Right lobe of liver (tissue), 6 donors: ENCODE data around the gene TPT1. TPM values are rescaled to one million over a fixed set of nuclear protein-coding genes. Genes with fewer than 3 reads are reported as not detected.
"Not testable (repeated sequence)": the region's sequence is repeated elsewhere in the genome, so short reads cannot be mapped to it uniquely, and the experiment has no call there.

ENCODE experiments used
- ATAC-seq, 4 donors: fragments of 200-7000 bp; cut with Tn5 transposase; one replicate each; pipeline ENCODE4 v1.9.1; 2020; ENCODE audit warnings: mild to moderate bottlenecking in 4 of 4, moderate library complexity in 4 of 4
- DNase-seq, 3 donors: peaks; one replicate each; pipeline ENCODE4 v3.0.0-alpha.2; 2020
- H3K27ac ChIP-seq, 3 donors: fragments of 200-600 bp; one replicate each; pipeline ENCODE4 v1.8.0; 2022
- H3K27me3 ChIP-seq, 2 donors: fragments of 200-600 bp; one replicate each; pipeline ENCODE4 v1.8.0; 2022
- H3K36me3 ChIP-seq, 4 donors: fragments of 200-600 bp; sonication (generic) in 1 of 4; one replicate each; pipeline versions ENCODE4 v1.5.1 to v1.8.0; 2017 to 2022; ENCODE audit warnings: control low read depth in 1 of 4
- H3K4me1 ChIP-seq, 4 donors: fragments of 200-600 bp; sonication (generic) in 1 of 4; one replicate each; pipeline versions ENCODE4 v1.5.1 to v1.8.0; 2017 to 2022; ENCODE audit warnings: control low read depth in 1 of 4
- H3K4me3 ChIP-seq, 3 donors: fragments of 200-600 bp; one replicate each; pipeline ENCODE4 v1.8.0; 2022
- H3K9me3 ChIP-seq, 4 donors: fragments of 200-600 bp; sonication (generic) in 1 of 4; one replicate each; pipeline versions ENCODE4 v1.5.1 to v1.8.0; 2017 to 2022; ENCODE audit warnings: control low read depth in 1 of 4
- POLR2A ChIP-seq: fragments of 450-650 bp; IDR thresholded peaks from one replicate; pipeline ENCODE4 v1.6.1; 2017; ENCODE audit warnings: antibody characterized with exemption, mild to moderate bottlenecking
- whole genome bisulfite sequencing: methylation state at CpG from one replicate; pipeline ENCODE4 v1.1.6; 2018; ENCODE audit warnings: low coverage, low lambda C conversion rate; ENCODE audit not compliant: insufficient coverage; ENCODE audit errors: missing lambda C conversion rate; 5-methylcytosine and 5-hydroxymethylcytosine counted together
- intact Hi-C, 2 donors: fragments of 100-400 bp; cut with DNase I; formaldehyde crosslinking; loops; one replicate each; pipeline versions ENCODE4 v1.11.2 to v1.14.1; 2022
- total RNA-seq, 6 experiments: library from RNA; depleted of rRNA in 2 of 6; stranded (reverse); fragments of >200 nt in 2 of 6; fragmentation: NEBNext Ultra II Directional in 3 of 6; extraction: Animal tissue kit (Norgen Biotek cat#: 25700) in 3 of 6; gene quantifications; one replicate each; pipeline versions ENCODE4 v1.1.0 to v1.2.4, GENCODE V29; 2016 to 2023
- TF ChIP-seq, protein P1 (sequence below), 4 donors: fragments of 200-600 bp in 3 of 4; fragments of 450-650 bp in 1 of 4; IDR thresholded peaks; one replicate each; pipeline versions ENCODE4 v1.5.1 to v1.8.0; 2016 to 2022; ENCODE audit warnings: antibody characterized with exemption in 4 of 4, mild to moderate bottlenecking in 2 of 4
- donor health status: DM: no; HTN: yes; CAD: no.
- donor health status: DM: no; HTN: no; CAD: no.
- donor health status: DM: no; HTN: no; CAD: no.
- donor health status: DM: no; HTN: yes; CAD: no.
- donor health status: DM: no; HTN: yes; CAD: no.

TPT1 gene
- total RNA-seq, 6 experiments from 2014 or later = 1,466 to 3,393 (median 2,295) TPM

- Histone ChIP-seq H3K36me3 (no peaks in the 10 kb centered on the region), H3K4me3 (no peak overlapping the region), H3K4me1 (no peaks in the 10 kb centered on the region), H3K27me3 (no peaks in the 10 kb centered on the region), H3K9me3 (no peaks in the 10 kb centered on the region), H3K27ac (no peak overlapping the region)
- 59% methylated on average over 9 of the region's 9 CpGs for WGBS
- DNase-seq (no peak), ATAC-seq (no peak)
- TF ChIP-seq POLR2A = no peak
- TF ChIP-seq, protein P1, sequence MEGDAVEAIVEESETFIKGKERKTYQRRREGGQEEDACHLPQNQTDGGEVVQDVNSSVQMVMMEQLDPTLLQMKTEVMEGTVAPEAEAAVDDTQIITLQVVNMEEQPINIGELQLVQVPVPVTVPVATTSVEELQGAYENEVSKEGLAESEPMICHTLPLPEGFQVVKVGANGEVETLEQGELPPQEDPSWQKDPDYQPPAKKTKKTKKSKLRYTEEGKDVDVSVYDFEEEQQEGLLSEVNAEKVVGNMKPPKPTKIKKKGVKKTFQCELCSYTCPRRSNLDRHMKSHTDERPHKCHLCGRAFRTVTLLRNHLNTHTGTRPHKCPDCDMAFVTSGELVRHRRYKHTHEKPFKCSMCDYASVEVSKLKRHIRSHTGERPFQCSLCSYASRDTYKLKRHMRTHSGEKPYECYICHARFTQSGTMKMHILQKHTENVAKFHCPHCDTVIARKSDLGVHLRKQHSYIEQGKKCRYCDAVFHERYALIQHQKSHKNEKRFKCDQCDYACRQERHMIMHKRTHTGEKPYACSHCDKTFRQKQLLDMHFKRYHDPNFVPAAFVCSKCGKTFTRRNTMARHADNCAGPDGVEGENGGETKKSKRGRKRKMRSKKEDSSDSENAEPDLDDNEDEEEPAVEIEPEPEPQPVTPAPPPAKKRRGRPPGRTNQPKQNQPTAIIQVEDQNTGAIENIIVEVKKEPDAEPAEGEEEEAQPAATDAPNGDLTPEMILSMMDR (IDR thresholded peaks at IDR 0.05) = no peak
- intact Hi-C loops = loop anchor here in 1 of 2 donors (10.0 kb wide), 1 partner anchor 246 kb away; no protein-coding TSS in a partner anchor
These were observed 40.6 kb downstream of the TPT1 start for GRCh38 chr13:45300190-45300985.

DNA sequence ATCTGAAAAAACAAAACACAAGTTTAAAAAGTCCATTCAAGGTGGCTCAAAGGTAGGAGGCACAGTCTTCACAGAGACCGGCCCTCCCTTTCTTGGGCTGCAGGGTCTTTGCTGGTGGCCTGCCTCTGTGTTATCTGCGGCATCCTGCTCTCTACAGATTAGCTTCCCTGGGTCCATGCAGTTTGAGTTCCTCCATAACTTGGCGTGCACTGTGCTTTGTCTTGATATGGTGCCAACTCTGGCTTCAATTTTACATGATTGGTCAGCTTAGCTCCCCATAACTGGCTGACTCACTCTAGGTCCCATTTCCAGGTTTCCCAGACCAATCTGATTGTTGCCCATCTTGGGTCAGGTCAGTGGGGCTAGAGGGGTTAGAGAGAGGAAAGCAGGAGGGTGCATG, 41.8 kb downstream of the TPT1 start:
- ATAC-seq = peak in 2 of 4 donors; percentile 9 to 32

DNA sequence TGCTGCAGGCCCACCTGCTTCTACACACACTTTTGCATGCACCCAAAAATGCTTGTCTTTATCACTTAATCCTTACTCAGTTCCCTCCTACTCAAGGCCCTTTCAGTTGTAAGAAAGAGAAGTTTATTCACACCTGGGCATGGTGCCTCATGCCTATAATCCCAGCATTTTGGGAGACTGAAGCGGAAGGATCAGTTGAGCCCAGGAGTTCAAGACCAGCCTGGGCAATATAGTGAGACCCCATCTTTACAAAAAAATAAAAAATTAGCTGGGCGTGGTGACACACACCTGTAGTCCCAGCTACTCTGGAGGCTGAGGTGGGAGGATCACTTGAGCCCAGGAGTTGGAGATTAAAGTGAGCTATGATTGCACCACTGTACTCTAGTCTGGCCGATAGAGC, 42.4 kb downstream of the TPT1 start:
- H3K9me3 ChIP-seq, intact Hi-C loops, H3K27me3 ChIP-seq, ATAC-seq, H3K4me1 ChIP-seq, H3K4me3 ChIP-seq, H3K36me3 ChIP-seq, DNase-seq, H3K27ac ChIP-seq: not testable (repeated sequence)
- WGBS = 82% methylated on average over 3 of the region's 3 CpGs

More for the DNA sequence above, 41.8 kb downstream of the TPT1 start:
- Histone ChIP-seq H3K4me3 (no peak overlapping the region), H3K4me1 (no peaks in the 10 kb centered on the region), H3K27ac (no peak overlapping the region), H3K9me3 (no peaks in the 10 kb centered on the region), H3K36me3 (no peaks in the 10 kb centered on the region), H3K27me3 (no peaks in the 10 kb centered on the region)
- intact Hi-C loops = no loop called here
- no peak for DNase-seq
- no peak for TF ChIP-seq POLR2A
- TF ChIP-seq, protein P1 (IDR thresholded peaks at IDR 0.05) = no peak
- 20% methylated on average over 1 of the region's 3 CpGs for WGBS

GRCh38 chr13:45298206-45298505, 42.8 kb downstream of the TPT1 start:
- no peak for ATAC-seq
- no peaks in the 10 kb centered on the region for H3K36me3 ChIP-seq
- H3K4me1 ChIP-seq = no peaks in the 10 kb centered on the region
- H3K27me3 ChIP-seq = no peaks in the 10 kb centered on the region
- no peaks in the 10 kb centered on the region for H3K9me3 ChIP-seq
- WGBS = 90% methylated on average over 2 of the region's 2 CpGs
- no peak overlapping the region for H3K4me3 ChIP-seq
- H3K27ac ChIP-seq = no peak overlapping the region
- TF ChIP-seq POLR2A = no peak
- TF ChIP-seq, protein P1 (IDR thresholded peaks at IDR 0.05) = no peak
- no peak for DNase-seq
- intact Hi-C loops = no loop called here

DNA sequence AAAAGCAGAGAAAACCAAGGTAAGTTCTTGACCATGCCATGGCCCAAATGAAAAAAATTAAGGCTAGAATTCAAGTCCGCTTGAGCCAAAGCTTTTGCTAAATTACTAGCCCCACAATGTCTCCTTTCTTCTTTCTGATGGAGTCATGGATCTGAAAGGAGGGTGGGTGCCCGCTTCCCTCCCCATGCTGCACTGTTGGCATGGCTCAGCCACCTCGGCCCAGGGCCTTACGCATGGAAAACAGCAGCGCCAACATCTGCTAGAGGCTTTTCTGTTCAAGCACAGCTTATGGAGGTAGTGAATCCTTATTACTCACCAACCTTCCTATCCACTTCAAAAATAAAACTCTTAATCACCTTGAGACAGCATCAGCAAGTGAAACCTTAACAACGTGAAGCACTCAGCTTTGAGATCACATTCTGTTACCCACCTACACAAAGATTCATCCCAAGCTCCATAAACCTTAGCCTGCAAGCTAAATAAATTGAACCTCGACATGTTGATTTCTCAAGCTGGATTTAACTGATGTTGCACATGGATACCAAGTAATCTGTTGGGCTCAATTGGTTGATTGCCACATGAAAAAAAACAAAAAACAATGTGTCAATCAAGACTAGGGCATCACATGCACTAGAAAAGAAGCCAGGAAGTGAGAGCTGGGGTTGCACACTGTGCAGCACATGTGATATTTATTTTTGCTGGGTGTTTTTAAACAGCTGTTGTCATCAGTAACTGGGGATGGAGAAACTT, 43.4 kb downstream of the TPT1 start:
- H3K27me3 ChIP-seq = no peaks in the 10 kb centered on the region
- peak in 1 of 4 donors; percentile 15 for ATAC-seq
- intact Hi-C loops = no loop called here
- TF ChIP-seq, protein P1 (IDR thresholded peaks at IDR 0.05) = no peak
- TF ChIP-seq POLR2A = no peak
- no peaks in the 10 kb centered on the region for H3K4me1 ChIP-seq
- no peaks in the 10 kb centered on the region for H3K36me3 ChIP-seq
- no peak for DNase-seq
- H3K27ac ChIP-seq = no peak overlapping the region
- WGBS = 75% methylated on average over 5 of the region's 7 CpGs
- no peaks in the 10 kb centered on the region for H3K9me3 ChIP-seq
- no peak overlapping the region for H3K4me3 ChIP-seq
